H9 (cell line): Measurements from ENCODE around the gene KLHL15. TPM values are rescaled to one million over a fixed set of nuclear protein-coding genes. Genes with fewer than 3 reads are reported as not detected.

Experiments used
- DNase-seq: peaks from one replicate; pipeline ENCODE4 v3.0.0-alpha.2; 2017
- H2AFZ ChIP-seq: one replicate; pipeline ENCODE4 v1.6.1; 2013; ENCODE audit warnings: mild to moderate bottlenecking, low read length, control low read depth, moderate library complexity
- H2AK5ac ChIP-seq: 2 replicates; pipeline ENCODE4 v1.6.1; 2013; ENCODE audit warnings: low read length, control low read depth, mixed read lengths; ENCODE audit not compliant: insufficient read length
- H2BK120ac ChIP-seq: one replicate; pipeline ENCODE4 v1.6.1; 2013; ENCODE audit warnings: low read depth, mild to moderate bottlenecking, low read length, control low read depth, inconsistent platforms; ENCODE audit not compliant: poor library complexity, severe bottlenecking
- H2BK12ac ChIP-seq: 2 replicates; pipeline ENCODE4 v1.6.1; 2013; ENCODE audit warnings: low read length, control low read depth, mixed read lengths, low read depth; ENCODE audit not compliant: insufficient read length
- H2BK15ac ChIP-seq: 2 replicates; pipeline ENCODE4 v1.6.1; 2013; ENCODE audit warnings: low read depth, low read length, control low read depth
- H2BK20ac ChIP-seq: one replicate; pipeline ENCODE4 v1.6.1; 2013; ENCODE audit warnings: low read depth, mild to moderate bottlenecking, low read length, control low read depth, inconsistent platforms; ENCODE audit not compliant: poor library complexity, severe bottlenecking
- H2BK5ac ChIP-seq: 2 replicates; pipeline ENCODE4 v1.6.1; 2013; ENCODE audit warnings: low read length, control low read depth, mixed read lengths; ENCODE audit not compliant: insufficient read length
- H3K14ac ChIP-seq: 2 replicates; pipeline ENCODE4 v1.6.1; 2013; ENCODE audit warnings: low read length, control low read depth; ENCODE audit not compliant: insufficient read depth
- H3K18ac ChIP-seq: 2 replicates; pipeline ENCODE4 v1.6.1; 2013; ENCODE audit warnings: low read depth, mild to moderate bottlenecking, mixed read lengths, low read length, control low read depth; ENCODE audit not compliant: insufficient read length
- H3K23ac ChIP-seq: 2 replicates; pipeline ENCODE4 v1.6.1; 2013; ENCODE audit warnings: low read length, control low read depth, mixed read lengths, low read depth; ENCODE audit not compliant: insufficient read length
- H3K23me2 ChIP-seq: 2 replicates; pipeline ENCODE4 v1.6.1; 2013; ENCODE audit warnings: low read depth, mild to moderate bottlenecking, mixed read lengths, low read length, control low read depth; ENCODE audit not compliant: insufficient read length, poor library complexity, severe bottlenecking
- H3K27ac ChIP-seq: 2 replicates; pipeline ENCODE4 v1.5.1; 2013; ENCODE audit warnings: low read length, control low read depth, mixed read lengths, low read depth; ENCODE audit not compliant: insufficient read length
- H3K27me3 ChIP-seq: 2 replicates; pipeline ENCODE4 v1.6.1; 2013; ENCODE audit warnings: low read length, control low read depth, inconsistent platforms; ENCODE audit not compliant: insufficient read depth
- H3K4ac ChIP-seq: 2 replicates; pipeline ENCODE4 v1.6.1; 2013; ENCODE audit warnings: low read depth, mild to moderate bottlenecking, control low read depth, inconsistent platforms, low read length, moderate library complexity
- H3K4me1 ChIP-seq: 2 replicates; pipeline ENCODE4 v1.6.1; 2013; ENCODE audit warnings: low read length, control low read depth, inconsistent platforms; ENCODE audit not compliant: insufficient read depth
- H3K4me2 ChIP-seq: 2 replicates; pipeline ENCODE4 v1.6.1; 2013; ENCODE audit warnings: low read length, control low read depth, mixed read lengths; ENCODE audit not compliant: insufficient read length, insufficient read depth
- H3K56ac ChIP-seq: 2 replicates; pipeline ENCODE4 v1.6.1; 2013; ENCODE audit warnings: low read depth, mild to moderate bottlenecking, mixed read lengths, low read length, control low read depth; ENCODE audit not compliant: insufficient read length
- H3K79me1 ChIP-seq: 2 replicates; pipeline ENCODE4 v1.6.1; 2013; ENCODE audit warnings: low read depth, mild to moderate bottlenecking, moderate library complexity, low read length, control low read depth, inconsistent platforms; ENCODE audit not compliant: insufficient read depth, poor library complexity, severe bottlenecking
- H3K79me2 ChIP-seq: 2 replicates; pipeline ENCODE4 v1.6.1; 2013; ENCODE audit warnings: low read length, control low read depth, inconsistent platforms; ENCODE audit not compliant: insufficient read depth
- H3K9ac ChIP-seq: 2 replicates; pipeline ENCODE4 v1.6.1; 2013; ENCODE audit warnings: low read length, control low read depth, mixed read lengths; ENCODE audit not compliant: insufficient read length; ENCODE audit errors: extremely low read depth
- H3K9me3 ChIP-seq: one replicate; pipeline ENCODE4 v1.6.1; 2013; ENCODE audit warnings: low read depth, low read length, inconsistent platforms; ENCODE audit not compliant: control insufficient read depth
- H3T11ph ChIP-seq: one replicate; pipeline ENCODE4 v1.6.1; 2013; ENCODE audit warnings: mild to moderate bottlenecking, low read length, control low read depth, inconsistent platforms
- H4K20me1 ChIP-seq: one replicate; pipeline ENCODE4 v1.6.1; 2013; ENCODE audit not compliant: control insufficient read depth, insufficient read length, insufficient read depth
- H4K5ac ChIP-seq: 2 replicates; pipeline ENCODE4 v1.6.1; 2013; ENCODE audit warnings: low read depth, mild to moderate bottlenecking, mixed read lengths, low read length, control low read depth; ENCODE audit not compliant: insufficient read length
- H4K8ac ChIP-seq: replicated peaks from 2 replicates; pipeline ENCODE4 v1.6.1; 2013; ENCODE audit warnings: low read length, control low read depth, mixed read lengths, low read depth; ENCODE audit not compliant: insufficient read length
- H4K91ac ChIP-seq: 2 replicates; pipeline ENCODE4 v1.6.1; 2013; ENCODE audit warnings: low read depth, mild to moderate bottlenecking, moderate library complexity, mixed read lengths, low read length, control low read depth; ENCODE audit not compliant: insufficient read length
- H3K27ac Mint-ChIP-seq, 3 experiments: 2 replicates in 2 of 3; 3 replicates in 1 of 3; pipeline ENCODE4 v1.8.0; 2020 to 2021; ENCODE audit warnings: mixed read lengths in 3 of 3, mild to moderate bottlenecking in 1 of 3, moderate library complexity in 1 of 3
- H3K27me3 Mint-ChIP-seq: 2 replicates; pipeline ENCODE4 v1.8.0; 2021; ENCODE audit warnings: low read depth, mild to moderate bottlenecking, moderate library complexity, mixed read lengths
- H3K36me3 Mint-ChIP-seq, 3 experiments: 2 replicates in 2 of 3; 3 replicates in 1 of 3; pipeline ENCODE4 v1.8.0; 2020 to 2021; ENCODE audit warnings: low read depth in 3 of 3, mixed read lengths in 3 of 3; ENCODE audit not compliant: insufficient read depth in 1 of 3
- H3K4me1 Mint-ChIP-seq, 2 experiments: 2 replicates each; pipeline ENCODE4 v1.8.0; 2020; ENCODE audit warnings: mixed read lengths in 2 of 2
- H3K4me3 Mint-ChIP-seq, 2 experiments: 2 replicates in 1 of 2; 3 replicates in 1 of 2; pipeline ENCODE4 v1.8.0; 2020 to 2021; ENCODE audit warnings: mild to moderate bottlenecking in 2 of 2, mixed read lengths in 2 of 2, moderate library complexity in 1 of 2
- H3K9me3 Mint-ChIP-seq, 2 experiments: 2 replicates in 1 of 2; 3 replicates in 1 of 2; pipeline ENCODE4 v1.8.0; 2020; ENCODE audit warnings: mild to moderate bottlenecking in 2 of 2, mixed read lengths in 2 of 2, moderate library complexity in 1 of 2
- WGBS: extraction: QIAGEN DNeasy Blood & Tissue Kit; methylation state at CpG from one replicate; pipeline ENCODE4 v1.1.7; 2013; ENCODE audit warnings: missing lambda C conversion rate, low lambda C conversion rate, mixed read lengths; ENCODE audit not compliant: insufficient read length; ENCODE audit errors: extremely low coverage; 5-methylcytosine and 5-hydroxymethylcytosine counted together
- total RNA-seq: library from RNA; stranded (reverse); gene quantifications from 2 replicates; pipeline ENCODE4 v1.2.1, GENCODE V29; 2021
- TF ChIP-seq, protein P1 (sequence below): fragments of 200-600 bp; sonication (generic); conservative IDR thresholded peaks from 3 replicates; pipeline ENCODE4 v1.8.0; 2021; ENCODE audit warnings: antibody characterized with exemption, mild to moderate bottlenecking

Gene KLHL15
- total RNA-seq, 1 experiment from 2014 or later: 19.0 TPM

DNA sequence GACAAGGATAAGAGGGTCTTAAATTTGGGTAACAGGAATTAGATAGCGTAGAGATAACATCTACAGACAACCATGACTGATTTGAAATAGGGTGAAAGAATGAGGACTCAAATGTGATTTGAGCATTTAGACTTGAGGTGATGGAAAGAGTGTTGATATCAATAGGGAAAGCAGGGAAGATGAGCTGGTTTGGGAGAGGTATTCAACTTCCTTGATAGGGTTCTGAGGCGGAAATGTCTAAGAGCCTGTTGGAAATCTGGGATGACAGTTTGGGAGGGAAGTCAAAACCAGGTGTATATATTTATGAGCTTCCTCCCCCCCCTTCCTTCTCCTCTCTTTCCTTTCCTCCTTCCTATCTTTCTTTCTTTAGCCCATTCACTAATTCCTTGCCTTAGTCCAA, 36.5 kb downstream of the KLHL15 start:
- Histone ChIP-seq H3K9ac (no peak overlapping the region), H3K4me2 (no peak overlapping the region), H3K27ac (no peak overlapping the region), H4K8ac (no peak overlapping the region), H3K14ac (no peak overlapping the region), H3K56ac (no peak overlapping the region), H2BK20ac (no peak overlapping the region), H2BK12ac (no peak overlapping the region), H2BK5ac (no peak overlapping the region), H3T11ph (no peak overlapping the region), H3K4me1 (0 out of 2 replicates have a peak, but pooled peaks cover 2% of the 10 kb centered on the region), H2AK5ac (no peak overlapping the region), H3K79me2 (no peaks in the 10 kb centered on the region), H2BK120ac (no peak overlapping the region), H4K5ac (no peak overlapping the region), H2AFZ (no peak overlapping the region), H3K9me3 (no peaks in the 10 kb centered on the region), H3K23ac (no peak overlapping the region), H3K18ac (no peak overlapping the region), H3K79me1 (peaks cover 6% of the 10 kb centered on the region), H3K27me3 (no peaks in the 10 kb centered on the region), H4K20me1 (no peaks in the 10 kb centered on the region), H3K23me2 (no peaks in the 10 kb centered on the region), H4K91ac (no peak overlapping the region), H2BK15ac (no peak overlapping the region), H3K4ac (no peak overlapping the region)
- Mint-ChIP-seq H3K36me3 (peaks cover 14 to 61% (median 53%) of the 10 kb centered on the region in 3 experiments; a peak in 6 of 7 replicates), H3K27me3 (no peaks in the 10 kb centered on the region), H3K4me3 (no peak overlapping the region), H3K27ac (peak overlapping the region in 1 of 3 experiments; percentile 50; a peak in 2 of 7 replicates), H3K9me3 (no peaks in the 10 kb centered on the region), H3K4me1 (no peaks in the 10 kb centered on the region)
- no peak for DNase-seq
- no CpG with 5 or more reads among the region's 2 CpGs for WGBS
- TF ChIP-seq, protein P1, sequence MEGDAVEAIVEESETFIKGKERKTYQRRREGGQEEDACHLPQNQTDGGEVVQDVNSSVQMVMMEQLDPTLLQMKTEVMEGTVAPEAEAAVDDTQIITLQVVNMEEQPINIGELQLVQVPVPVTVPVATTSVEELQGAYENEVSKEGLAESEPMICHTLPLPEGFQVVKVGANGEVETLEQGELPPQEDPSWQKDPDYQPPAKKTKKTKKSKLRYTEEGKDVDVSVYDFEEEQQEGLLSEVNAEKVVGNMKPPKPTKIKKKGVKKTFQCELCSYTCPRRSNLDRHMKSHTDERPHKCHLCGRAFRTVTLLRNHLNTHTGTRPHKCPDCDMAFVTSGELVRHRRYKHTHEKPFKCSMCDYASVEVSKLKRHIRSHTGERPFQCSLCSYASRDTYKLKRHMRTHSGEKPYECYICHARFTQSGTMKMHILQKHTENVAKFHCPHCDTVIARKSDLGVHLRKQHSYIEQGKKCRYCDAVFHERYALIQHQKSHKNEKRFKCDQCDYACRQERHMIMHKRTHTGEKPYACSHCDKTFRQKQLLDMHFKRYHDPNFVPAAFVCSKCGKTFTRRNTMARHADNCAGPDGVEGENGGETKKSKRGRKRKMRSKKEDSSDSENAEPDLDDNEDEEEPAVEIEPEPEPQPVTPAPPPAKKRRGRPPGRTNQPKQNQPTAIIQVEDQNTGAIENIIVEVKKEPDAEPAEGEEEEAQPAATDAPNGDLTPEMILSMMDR: no peak
